Measurements from ENCODE around the gene ZNF212. TPM values are rescaled to one million over a fixed set of nuclear protein-coding genes. Genes with fewer than 3 reads are reported as not detected.
A peak's percentile ranks its signal among the peaks of the same experiment; 100 is the strongest.

Gene ZNF212
- total and polyA plus RNA-seq, 9 of the 15 experiments (the other 6 are each of a cell fraction or from before 2014, with no cell fraction given), result 1.8 to 21.4 (median 7.2) TPM

DNA sequence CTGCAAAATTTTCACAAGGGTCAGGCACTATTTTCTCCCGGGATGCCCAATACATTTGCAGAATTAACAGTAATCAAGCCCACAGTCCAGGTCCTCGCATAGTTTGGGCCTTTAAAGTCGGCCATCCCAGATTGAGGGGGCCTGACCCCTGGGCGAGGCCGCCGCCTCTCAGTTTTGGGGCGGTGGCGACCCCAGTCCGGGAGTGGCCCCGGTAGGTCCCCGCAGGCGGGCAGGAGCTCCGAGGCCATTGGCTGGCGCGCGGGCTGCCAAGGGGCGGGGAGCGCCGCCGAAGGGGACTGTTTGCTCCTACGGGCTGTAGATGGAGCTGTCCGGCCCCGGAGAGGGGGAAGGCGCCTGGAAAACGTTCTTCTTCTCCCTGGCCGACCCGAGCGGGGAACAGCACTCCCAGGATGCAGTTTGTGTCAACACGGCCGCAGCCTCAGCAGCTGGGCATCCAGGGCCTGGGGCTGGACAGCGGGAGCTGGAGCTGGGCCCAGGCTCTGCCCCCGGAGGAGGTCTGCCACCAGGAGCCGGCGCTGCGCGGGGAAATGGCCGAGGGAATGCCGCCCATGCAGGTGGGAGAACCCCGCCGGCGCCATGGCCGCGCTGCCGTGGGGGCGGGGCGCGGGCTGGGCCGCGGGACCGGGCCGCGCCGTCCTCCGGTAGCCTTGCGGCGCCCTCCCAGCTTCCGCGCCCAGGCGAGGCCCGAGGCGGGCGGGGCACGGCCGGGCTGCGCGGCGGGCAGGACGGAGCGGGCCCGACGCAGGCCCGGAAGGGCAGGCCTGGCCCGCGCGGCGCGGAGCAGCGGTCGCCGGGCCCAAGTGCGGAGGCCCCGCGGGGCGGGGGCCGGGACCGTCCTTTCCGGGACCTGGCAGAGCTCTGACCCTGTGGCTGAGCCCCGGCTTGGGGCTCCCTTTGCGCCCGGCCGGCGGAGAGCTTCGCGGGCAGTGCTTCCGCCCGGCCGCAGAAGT is 44.0 kb upstream of the ZNF212 start, which contains the start of gene ZNF282 (continued):
- TF ChIP-seq LCOR (CRISPR knock-in tag; IDR thresholded peaks at IDR 0.05) (0 out of 2 replicates have a peak, but pooled peaks have one; percentile 58), CBX8 (IDR thresholded peaks at IDR 0.05; ENCODE audit: borderline replicate concordance, extremely low read depth, low read depth, low read length, poor library complexity, severe bottlenecking) (no peak), ASH1L (IDR thresholded peaks at IDR 0.05; ENCODE audit: borderline replicate concordance, low read depth, partially characterized antibody) (no peak), ZNF436 (CRISPR knock-in tag; IDR thresholded peaks at IDR 0.05) (no peak; the same call in 1 of the 2 replicates), FIP1L1 (IDR thresholded peaks at IDR 0.05; ENCODE audit: low read depth, low read length, poor library complexity, severe bottlenecking) (peak; percentile 96), MCM3 (IDR thresholded peaks at IDR 0.05) (no peak), ZBTB1 (CRISPR knock-in tag; IDR thresholded peaks at IDR 0.05; ENCODE audit: borderline replicate concordance, low read depth) (peak; percentile 56), ZNF584 (CRISPR knock-in tag; IDR thresholded peaks at IDR 0.05; ENCODE audit: low read depth) (no peak), ELF2 (CRISPR knock-in tag; IDR thresholded peaks at IDR 0.05) (no peak), FOXK1 (CRISPR knock-in tag; IDR thresholded peaks at IDR 0.05; ENCODE audit: borderline replicate concordance) (peak; percentile 58; the same call in 1 of the 2 replicates), E2F3 (CRISPR knock-in tag; IDR thresholded peaks at IDR 0.05) (peak; percentile 83; the same call in 1 of the 2 replicates), POLR2B (IDR thresholded peaks at IDR 0.05; ENCODE audit: low read depth, partially characterized antibody) (peak; percentile 74), RAD21 (CRISPR knock-in tag; conservative IDR thresholded peaks at IDR 0.05 in 1 of 2, IDR thresholded peaks at IDR 0.05 in 1 of 2) (peak; percentile 69 to 71), RBBP5 (IDR thresholded peaks at IDR 0.05; ENCODE audit: borderline replicate concordance, insufficient read depth, low read length, poor library complexity, severe bottlenecking) (peak; percentile 99), ZNF766 (CRISPR knock-in tag; conservative IDR thresholded peaks at IDR 0.05) (peak; percentile 45; the same call in 1 of the 2 replicates), MAFG (tag; conservative IDR thresholded peaks at IDR 0.05) (no peak), ZNF23 (CRISPR knock-in tag; IDR thresholded peaks at IDR 0.05) (no peak)
- TF ChIP-seq, protein P1, sequence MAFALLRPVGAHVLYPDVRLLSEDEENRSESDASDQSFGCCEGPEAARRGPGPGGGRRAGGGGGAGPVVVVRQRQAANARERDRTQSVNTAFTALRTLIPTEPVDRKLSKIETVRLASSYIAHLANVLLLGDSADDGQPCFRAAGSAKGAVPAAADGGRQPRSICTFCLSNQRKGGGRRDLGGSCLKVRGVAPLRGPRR (CRISPR knock-in tag; IDR thresholded peaks at IDR 0.05), result no peak
- TF ChIP-seq, protein P2, sequence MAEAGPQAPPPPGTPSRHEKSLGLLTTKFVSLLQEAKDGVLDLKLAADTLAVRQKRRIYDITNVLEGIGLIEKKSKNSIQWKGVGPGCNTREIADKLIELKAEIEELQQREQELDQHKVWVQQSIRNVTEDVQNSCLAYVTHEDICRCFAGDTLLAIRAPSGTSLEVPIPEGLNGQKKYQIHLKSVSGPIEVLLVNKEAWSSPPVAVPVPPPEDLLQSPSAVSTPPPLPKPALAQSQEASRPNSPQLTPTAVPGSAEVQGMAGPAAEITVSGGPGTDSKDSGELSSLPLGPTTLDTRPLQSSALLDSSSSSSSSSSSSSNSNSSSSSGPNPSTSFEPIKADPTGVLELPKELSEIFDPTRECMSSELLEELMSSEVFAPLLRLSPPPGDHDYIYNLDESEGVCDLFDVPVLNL (CRISPR knock-in tag; IDR thresholded peaks at IDR 0.05; ENCODE audit: low read depth), result 0 out of 2 replicates have a peak, but pooled peaks have one; percentile 15
- TF ChIP-seq, protein P3, sequence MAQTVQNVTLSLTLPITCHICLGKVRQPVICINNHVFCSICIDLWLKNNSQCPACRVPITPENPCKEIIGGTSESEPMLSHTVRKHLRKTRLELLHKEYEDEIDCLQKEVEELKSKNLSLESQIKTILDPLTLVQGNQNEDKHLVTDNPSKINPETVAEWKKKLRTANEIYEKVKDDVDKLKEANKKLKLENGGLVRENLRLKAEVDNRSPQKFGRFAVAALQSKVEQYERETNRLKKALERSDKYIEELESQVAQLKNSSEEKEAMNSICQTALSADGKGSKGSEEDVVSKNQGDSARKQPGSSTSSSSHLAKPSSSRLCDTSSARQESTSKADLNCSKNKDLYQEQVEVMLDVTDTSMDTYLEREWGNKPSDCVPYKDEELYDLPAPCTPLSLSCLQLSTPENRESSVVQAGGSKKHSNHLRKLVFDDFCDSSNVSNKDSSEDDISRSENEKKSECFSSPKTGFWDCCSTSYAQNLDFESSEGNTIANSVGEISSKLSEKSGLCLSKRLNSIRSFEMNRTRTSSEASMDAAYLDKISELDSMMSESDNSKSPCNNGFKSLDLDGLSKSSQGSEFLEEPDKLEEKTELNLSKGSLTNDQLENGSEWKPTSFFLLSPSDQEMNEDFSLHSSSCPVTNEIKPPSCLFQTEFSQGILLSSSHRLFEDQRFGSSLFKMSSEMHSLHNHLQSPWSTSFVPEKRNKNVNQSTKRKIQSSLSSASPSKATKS (CRISPR knock-in tag; IDR thresholded peaks at IDR 0.05), result peak; percentile 77; the same call in 1 of the 2 replicates
- TF ChIP-seq, protein P4, sequence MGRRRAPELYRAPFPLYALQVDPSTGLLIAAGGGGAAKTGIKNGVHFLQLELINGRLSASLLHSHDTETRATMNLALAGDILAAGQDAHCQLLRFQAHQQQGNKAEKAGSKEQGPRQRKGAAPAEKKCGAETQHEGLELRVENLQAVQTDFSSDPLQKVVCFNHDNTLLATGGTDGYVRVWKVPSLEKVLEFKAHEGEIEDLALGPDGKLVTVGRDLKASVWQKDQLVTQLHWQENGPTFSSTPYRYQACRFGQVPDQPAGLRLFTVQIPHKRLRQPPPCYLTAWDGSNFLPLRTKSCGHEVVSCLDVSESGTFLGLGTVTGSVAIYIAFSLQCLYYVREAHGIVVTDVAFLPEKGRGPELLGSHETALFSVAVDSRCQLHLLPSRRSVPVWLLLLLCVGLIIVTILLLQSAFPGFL (CRISPR knock-in tag; IDR thresholded peaks at IDR 0.05), result 0 out of 2 replicates have a peak, but pooled peaks have one; percentile 18

Measured in K562 (cell line).